Calu3 (cell line): ENCODE data around the gene MRPS9. TPM values are rescaled to one million over a fixed set of nuclear protein-coding genes. Genes with fewer than 3 reads are reported as not detected.

ENCODE experiments used
- BruUV-seq: library from RNA; stranded (reverse); fragments of 400-500 nt; replicated peaks from 2 replicates; lab custom pipeline; 2021; lab: Mats Ljungman, UMichigan
- CTCF ChIA-PET: fragments of 300-600 bp; sonication (Branson Sonifier 250); formaldehyde crosslinking; loops from one replicate; lab custom pipeline; 2022; ENCODE audit warnings: antibody characterized with exemption; lab: Charles Lee
- DNase-seq: peaks from one replicate; pipeline ENCODE4 v3.0.0; 2022
- H3K27ac Mint-ChIP-seq: one replicate; pipeline ENCODE4 v1.8.0; 2022; ENCODE audit warnings: mixed read lengths; ENCODE audit not compliant: unreplicated experiment
- H3K27me3 Mint-ChIP-seq: one replicate; pipeline ENCODE4 v1.8.0; 2022; ENCODE audit warnings: mixed read lengths; ENCODE audit not compliant: unreplicated experiment
- H3K36me3 Mint-ChIP-seq: one replicate; pipeline ENCODE4 v1.8.0; 2022; ENCODE audit warnings: mild to moderate bottlenecking, moderate library complexity, mixed read lengths; ENCODE audit not compliant: insufficient read depth, unreplicated experiment
- H3K4me1 Mint-ChIP-seq: one replicate; pipeline ENCODE4 v1.8.0; 2022; ENCODE audit warnings: mild to moderate bottlenecking, low read depth, mixed read lengths; ENCODE audit not compliant: unreplicated experiment
- H3K4me3 Mint-ChIP-seq: one replicate; pipeline ENCODE4 v1.8.0; 2022; ENCODE audit warnings: mild to moderate bottlenecking, low read depth, moderate library complexity, mixed read lengths; ENCODE audit not compliant: unreplicated experiment
- H3K9me3 Mint-ChIP-seq: one replicate; pipeline ENCODE4 v1.8.0; 2022; ENCODE audit warnings: low read depth, mixed read lengths; ENCODE audit not compliant: unreplicated experiment
- CTCF ChIP-seq: fragments of 200-600 bp; IDR thresholded peaks from one replicate; pipeline ENCODE4 v1.8.0; 2022; ENCODE audit warnings: antibody characterized with exemption; ENCODE audit not compliant: unreplicated experiment
- intact Hi-C: fragments of 100-400 bp; cut with micrococcal nuclease; formaldehyde crosslinking; loops from one replicate; pipeline ENCODE4 v1.10.0; 2022; ENCODE audit not compliant: unreplicated experiment
- total RNA-seq: library from RNA; stranded (reverse); gene quantifications from 2 replicates; pipeline ENCODE4 v1.2.3, GENCODE V29; 2022

MRPS9 gene
- total RNA-seq, 1 experiment from 2014 or later: 33.9 TPM

GRCh38 chr2:105103481-105103880 is 65.6 kb downstream of the MRPS9 start:
- Mint-ChIP-seq H3K36me3 (no peaks in the 10 kb centered on the region), H3K27me3 (no peaks in the 10 kb centered on the region), H3K9me3 (no peaks in the 10 kb centered on the region), H3K4me3 (no peak overlapping the region), H3K27ac (no peak overlapping the region), H3K4me1 (peaks cover 25% of the 10 kb centered on the region)
- intact Hi-C loops: no loop called here
- CTCF ChIA-PET: no interaction called here
- TF ChIP-seq CTCF: no peak
- no TSS peak for BruUV-seq
- no peak for DNase-seq

GRCh38 chr2:105104208-105104731 is 66.4 kb downstream of the MRPS9 start:
- H3K27ac Mint-ChIP-seq: no peak overlapping the region
- no peak for TF ChIP-seq CTCF
- H3K36me3 Mint-ChIP-seq: no peaks in the 10 kb centered on the region
- BruUV-seq: no TSS peak
- DNase-seq: no peak
- H3K27me3 Mint-ChIP-seq: no peaks in the 10 kb centered on the region
- H3K9me3 Mint-ChIP-seq: no peaks in the 10 kb centered on the region
- intact Hi-C loops: no loop called here
- peaks cover 25% of the 10 kb centered on the region for H3K4me1 Mint-ChIP-seq
- no peak overlapping the region for H3K4me3 Mint-ChIP-seq
- CTCF ChIA-PET: interaction anchor here (0.7 kb wide), 1 partner anchor 92 kb away, joined by 4 read pairs; no protein-coding TSS in a partner anchor

- Mint-ChIP-seq H3K36me3 (no peaks in the 10 kb centered on the region), H3K4me3 (no peak overlapping the region), H3K27ac (no peak overlapping the region), H3K27me3 (no peaks in the 10 kb centered on the region), H3K4me1 (peaks cover 10% of the 10 kb centered on the region), H3K9me3 (no peaks in the 10 kb centered on the region)
- no peak for DNase-seq
- CTCF ChIA-PET: no interaction called here
- intact Hi-C loops: loop anchor here (5.0 to 10.0 kb wide), 2 partner anchors 184 to 442 kb away; no protein-coding TSS in a partner anchor
- no peak for TF ChIP-seq CTCF
- BruUV-seq: no TSS peak
Measured at GRCh38 chr2:105110295-105110829, 72.5 kb downstream of the MRPS9 start.

GRCh38 chr2:105111365-105112150 is 73.7 kb downstream of the MRPS9 start:
- CTCF ChIA-PET: no interaction called here

More at GRCh38 chr2:105111365-105112150, 73.7 kb downstream of the MRPS9 start:
- no peak overlapping the region for H3K27ac Mint-ChIP-seq
- no peaks in the 10 kb centered on the region for H3K9me3 Mint-ChIP-seq
- TF ChIP-seq CTCF: no peak
- no peak overlapping the region for H3K4me3 Mint-ChIP-seq
- intact Hi-C loops: loop anchor here (5.0 to 10.0 kb wide), 2 partner anchors 183 to 441 kb away; no protein-coding TSS in a partner anchor
- BruUV-seq: no TSS peak
- DNase-seq: no peak
- no peaks in the 10 kb centered on the region for H3K36me3 Mint-ChIP-seq
- H3K27me3 Mint-ChIP-seq: no peaks in the 10 kb centered on the region
- peaks cover 8% of the 10 kb centered on the region for H3K4me1 Mint-ChIP-seq
